Esophagus squamous epithelium (tissue), 4 donors: ENCODE results near the gene FGF12.

ENCODE experiments used
- CTCF ChIP-seq, 6 experiments: fragments of 450-650 bp in 4 of 6; fragments of 200-600 bp in 2 of 6; sonication (generic) in 2 of 6; IDR thresholded peaks; one replicate each; pipeline ENCODE4 v1.5.1; 2016 to 2019; ENCODE audit warnings: antibody characterized with exemption in 6 of 6, mild to moderate bottlenecking in 4 of 6, moderate library complexity in 4 of 6
- POLR2A ChIP-seq, 4 donors: fragments of 450-650 bp; IDR thresholded peaks; one replicate each; pipeline ENCODE4 v1.6.1; 2017; ENCODE audit warnings: antibody characterized with exemption in 4 of 4, mild to moderate bottlenecking in 4 of 4, moderate library complexity in 3 of 4

- TF ChIP-seq POLR2A (IDR thresholded peaks at IDR 0.05) (no peak), CTCF (IDR thresholded peaks at IDR 0.05) (no peak)
Measured at GRCh38 chr3:192273001-192273696, 454.2 kb downstream of the FGF12 start.
